AG09309 (cell line): ENCODE data around the gene MAN2A1.

Experiments used
- DNase-seq: peaks from one replicate; pipeline ENCODE4 v3.0.0-alpha.2; 2010; ENCODE audit warnings: low read depth
- H3K4me3 ChIP-seq: 2 replicates; pipeline ENCODE4 v1.5.1; 2011; ENCODE audit warnings: mild to moderate bottlenecking, low read depth, low read length, moderate library complexity; ENCODE audit not compliant: control insufficient read depth
- CTCF ChIP-seq: IDR thresholded peaks from 2 replicates; pipeline ENCODE4 v1.5.1; 2011; ENCODE audit warnings: mild to moderate bottlenecking, low read depth, low read length, inconsistent platforms; ENCODE audit not compliant: insufficient read depth, control insufficient read depth; ENCODE audit errors: missing control alignments

MAN2A1 gene

GRCh38 chr5:109786206-109786855 lies 96.6 kb downstream of the MAN2A1 start:
- DNase-seq = no peak
- no peak overlapping the region for H3K4me3 ChIP-seq
- no peak for TF ChIP-seq CTCF

GRCh38 chr5:109788596-109788995 lies 98.9 kb downstream of the MAN2A1 start:
- no peak overlapping the region for H3K4me3 ChIP-seq
- no peak for TF ChIP-seq CTCF
- no peak for DNase-seq

- no peak for TF ChIP-seq CTCF
- DNase-seq = no peak
- no peak overlapping the region for H3K4me3 ChIP-seq
Observed at GRCh38 chr5:109792613-109793012, 102.9 kb downstream of the MAN2A1 start.

- no peak overlapping the region for H3K4me3 ChIP-seq
- TF ChIP-seq CTCF = no peak
Observed at GRCh38 chr5:109803854-109804253, 114.1 kb downstream of the MAN2A1 start.

GRCh38 chr5:109805472-109805871 lies 115.7 kb downstream of the MAN2A1 start:
- no peak for TF ChIP-seq CTCF
- H3K4me3 ChIP-seq = no peak overlapping the region
- DNase-seq = no peak

More at GRCh38 chr5:109803854-109804253, 114.1 kb downstream of the MAN2A1 start:
- DNase-seq = no peak

- no peak overlapping the region for H3K4me3 ChIP-seq
- no peak for DNase-seq
- TF ChIP-seq CTCF = no peak
Observed at GRCh38 chr5:109805883-109806282, 116.2 kb downstream of the MAN2A1 start.
